KOPT-K1 (cell line): ENCODE data around the gene MT1B.
"Not testable (repeated sequence)": the region's sequence is repeated elsewhere in the genome, so short reads cannot be mapped to it uniquely, and the experiment has no call there.

Source experiments
- H3K27ac ChIP-seq: fragments of 200-600 bp; sonication (generic); 2 replicates; pipeline ENCODE4 v1.5.1; 2016; ENCODE audit warnings: antibody characterized with exemption, mild to moderate bottlenecking, low read depth, low read length; ENCODE audit not compliant: poor library complexity, severe bottlenecking
- H3K36me3 ChIP-seq: fragments of 200-600 bp; sonication (generic); 2 replicates; pipeline ENCODE4 v1.5.1; 2017; ENCODE audit warnings: antibody characterized with exemption, mild to moderate bottlenecking, low read length, moderate library complexity; ENCODE audit not compliant: insufficient read depth
- H3K9me3 ChIP-seq: fragments of 200-600 bp; sonication (generic); 2 replicates; pipeline ENCODE4 v1.5.1; 2017; ENCODE audit warnings: antibody characterized with exemption, low read length, mild to moderate bottlenecking; ENCODE audit not compliant: insufficient read depth, poor library complexity, severe bottlenecking

MT1B gene

GRCh38 chr16:56613706-56614105, 38.0 kb upstream of the MT1B start:
- no peaks in the 10 kb centered on the region for H3K9me3 ChIP-seq
- no peak overlapping the region for H3K27ac ChIP-seq
- H3K36me3 ChIP-seq = no peaks in the 10 kb centered on the region

- H3K27ac ChIP-seq = no peak overlapping the region
- H3K9me3 ChIP-seq = no peaks in the 10 kb centered on the region
- no peaks in the 10 kb centered on the region for H3K36me3 ChIP-seq
Observed at GRCh38 chr16:56614549-56614991, 37.1 kb upstream of the MT1B start.

GRCh38 chr16:56615353-56615752, 36.3 kb upstream of the MT1B start:
- no peak overlapping the region for H3K27ac ChIP-seq
- no peaks in the 10 kb centered on the region for H3K9me3 ChIP-seq
- H3K36me3 ChIP-seq = no peaks in the 10 kb centered on the region

GRCh38 chr16:56616608-56617211, 35.0 kb upstream of the MT1B start:
- H3K27ac ChIP-seq = no peak overlapping the region
- no peaks in the 10 kb centered on the region for H3K9me3 ChIP-seq
- no peaks in the 10 kb centered on the region for H3K36me3 ChIP-seq

- Histone ChIP-seq H3K36me3 (no peaks in the 10 kb centered on the region), H3K27ac (no peak overlapping the region), H3K9me3 (no peaks in the 10 kb centered on the region)
Observed at GRCh38 chr16:56617212-56618085, 34.2 kb upstream of the MT1B start.

GRCh38 chr16:56618138-56618537, 33.5 kb upstream of the MT1B start:
- Histone ChIP-seq H3K27ac (no peak overlapping the region), H3K9me3 (no peaks in the 10 kb centered on the region), H3K36me3 (no peaks in the 10 kb centered on the region)

GRCh38 chr16:56620339-56620897, 31.3 kb upstream of the MT1B start:
- no peak overlapping the region for H3K27ac ChIP-seq
- H3K9me3 ChIP-seq = no peaks in the 10 kb centered on the region
- H3K36me3 ChIP-seq = no peaks in the 10 kb centered on the region

GRCh38 chr16:56621665-56622445, 29.8 kb upstream of the MT1B start:
- H3K9me3 ChIP-seq, H3K27ac ChIP-seq, H3K36me3 ChIP-seq: not testable (repeated sequence)

- H3K9me3 ChIP-seq, H3K36me3 ChIP-seq, H3K27ac ChIP-seq: not testable (repeated sequence)
Observed at GRCh38 chr16:56623184-56623583, 28.5 kb upstream of the MT1B start.

- no peak overlapping the region for H3K27ac ChIP-seq
- H3K36me3 ChIP-seq = no peaks in the 10 kb centered on the region
- no peaks in the 10 kb centered on the region for H3K9me3 ChIP-seq
Observed at GRCh38 chr16:56623637-56624036, 28.0 kb upstream of the MT1B start.

GRCh38 chr16:56625140-56625942, 26.3 kb upstream of the MT1B start, which contains the start of gene MT1E:
MT1E (plus strand) TSS chr16:56625781; CDS start chr16:56625852, 71 bp downstream.
- Histone ChIP-seq H3K9me3 (no peaks in the 10 kb centered on the region), H3K27ac (no peak within 1 kb of the TSS), H3K36me3 (no peaks in the 10 kb centered on the region)

- no peak overlapping the region for H3K27ac ChIP-seq
- no peaks in the 10 kb centered on the region for H3K9me3 ChIP-seq
- no peaks in the 10 kb centered on the region for H3K36me3 ChIP-seq
Observed at GRCh38 chr16:56625943-56626654, 25.6 kb upstream of the MT1B start.

- Histone ChIP-seq H3K27ac (no peak overlapping the region), H3K36me3 (no peaks in the 10 kb centered on the region)
Observed at GRCh38 chr16:56626685-56627084, 25.0 kb upstream of the MT1B start.

More at GRCh38 chr16:56626685-56627084, 25.0 kb upstream of the MT1B start:
- no peaks in the 10 kb centered on the region for H3K9me3 ChIP-seq
